K562 (cell line): Measurements from ENCODE around the gene LLGL1. TPM values are rescaled to one million over a fixed set of nuclear protein-coding genes. Genes with fewer than 3 reads are reported as not detected.

Experiments
- CSDE1 ChIP-seq, 2 experiments: fragments of 450-650 bp; IDR thresholded peaks; 2 replicates each; pipeline ENCODE4 v1.6.1; 2016; ENCODE audit warnings: mild to moderate bottlenecking in 1 of 2
- FOSL1 ChIP-seq: fragments of 200-800 bp; sonication (Bioruptor generic); conservative IDR thresholded peaks from 2 replicates; pipeline ENCODE4 v1.6.1; 2016; ENCODE audit warnings: missing genetic modification characterization, missing compliant biosample characterization
- KAT7 ChIP-seq: sonication (generic); formaldehyde crosslinking; IDR thresholded peaks from 2 replicates; pipeline ENCODE4 v1.8.0; 2022; ENCODE audit warnings: missing genetic modification reagents, mild to moderate bottlenecking, borderline replicate concordance
- KLF13 ChIP-seq: fragments of 450-650 bp; IDR thresholded peaks from 2 replicates; pipeline ENCODE4 v1.6.1; 2016; ENCODE audit warnings: missing genetic modification characterization, low read depth, mild to moderate bottlenecking, missing compliant biosample characterization, moderate library complexity, borderline replicate concordance
- SIX5 ChIP-seq, 2 experiments: IDR thresholded peaks; 2 replicates each; pipeline ENCODE4 v1.6.1; 2011; ENCODE audit warnings: low read length in 2 of 2, borderline replicate concordance in 1 of 2, low read depth in 1 of 2, mild to moderate bottlenecking in 1 of 2, moderate library complexity in 1 of 2; ENCODE audit not compliant: insufficient read depth in 1 of 2
- TEAD2 ChIP-seq: fragments of 450-650 bp; IDR thresholded peaks from 2 replicates; pipeline ENCODE4 v1.6.1; 2016; ENCODE audit warnings: missing genetic modification characterization, control low read depth, missing compliant biosample characterization
- ZNF41 ChIP-seq: fragments of 250-450 bp; sonication (Bioruptor Pico); conservative IDR thresholded peaks from 2 replicates; pipeline ENCODE4 v1.4.0; 2020; ENCODE audit warnings: mild to moderate bottlenecking
- ZNF668 ChIP-seq: fragments of 250-450 bp; sonication (Bioruptor Pico); IDR thresholded peaks from 2 replicates; pipeline ENCODE4 v1.8.0; 2022; ENCODE audit warnings: mild to moderate bottlenecking, inconsistent platforms
- ZNF695 ChIP-seq: fragments of 450-650 bp; formaldehyde crosslinking; IDR thresholded peaks from 2 replicates; pipeline ENCODE4 v1.4.0; 2020; ENCODE audit warnings: mild to moderate bottlenecking, moderate library complexity
- polyA plus RNA-seq, 8 experiments: library from polyadenylated mRNA; depleted of rRNA in 4 of 8; stranded (reverse) in 5 of 8; unstranded in 3 of 8; fragments of >200 nt; fragmentation: Nextera tagmentation in 2 of 8; fragmentation: Illumina TruSeq in 1 of 8; extraction: Ambion mirVana in 2 of 8; extraction: Trizol in 1 of 8; gene quantifications; 2 replicates each; pipeline versions ENCODE4 v1.2.1 to v1.2.3, GENCODE V29; 2011 to 2014; ENCODE audit warnings: inconsistent platforms in 1 of 8, missing spikeins in 1 of 8
- total RNA-seq, 7 experiments: library from RNA; depleted of rRNA in 6 of 7; stranded (reverse); fragments of >200 nt in 6 of 7; fragmentation: Illumina TruSeq in 2 of 7; extraction: Trizol in 2 of 7; gene quantifications; 2 replicates each; pipeline versions ENCODE4 v1.2.1 to v1.2.3, GENCODE V29; 2011 to 2021; ENCODE audit warnings: low replicate concordance in 1 of 7
- TF ChIP-seq, protein P1 (sequence below): sonication (generic); formaldehyde crosslinking; IDR thresholded peaks from 2 replicates; pipeline ENCODE4 v1.8.1; 2023; ENCODE audit warnings: mild to moderate bottlenecking, missing genetic modification reagents
- TF ChIP-seq, protein P2 (sequence below): sonication (generic); formaldehyde crosslinking; IDR thresholded peaks from 2 replicates; pipeline ENCODE4 v1.8.1; 2023; ENCODE audit warnings: mild to moderate bottlenecking, missing genetic modification reagents
- TF ChIP-seq, protein P3 (sequence below): fragments of 450-650 bp; IDR thresholded peaks from 2 replicates; pipeline ENCODE4 v1.6.1; 2016; ENCODE audit warnings: mild to moderate bottlenecking, moderate library complexity

LLGL1 gene
- total and polyA plus RNA-seq, 9 of the 15 experiments (the other 6 are each of a cell fraction or from before 2014, with no cell fraction given) = 0.11 to 12.9 (median 5.3) TPM; not detected in 1

DNA sequence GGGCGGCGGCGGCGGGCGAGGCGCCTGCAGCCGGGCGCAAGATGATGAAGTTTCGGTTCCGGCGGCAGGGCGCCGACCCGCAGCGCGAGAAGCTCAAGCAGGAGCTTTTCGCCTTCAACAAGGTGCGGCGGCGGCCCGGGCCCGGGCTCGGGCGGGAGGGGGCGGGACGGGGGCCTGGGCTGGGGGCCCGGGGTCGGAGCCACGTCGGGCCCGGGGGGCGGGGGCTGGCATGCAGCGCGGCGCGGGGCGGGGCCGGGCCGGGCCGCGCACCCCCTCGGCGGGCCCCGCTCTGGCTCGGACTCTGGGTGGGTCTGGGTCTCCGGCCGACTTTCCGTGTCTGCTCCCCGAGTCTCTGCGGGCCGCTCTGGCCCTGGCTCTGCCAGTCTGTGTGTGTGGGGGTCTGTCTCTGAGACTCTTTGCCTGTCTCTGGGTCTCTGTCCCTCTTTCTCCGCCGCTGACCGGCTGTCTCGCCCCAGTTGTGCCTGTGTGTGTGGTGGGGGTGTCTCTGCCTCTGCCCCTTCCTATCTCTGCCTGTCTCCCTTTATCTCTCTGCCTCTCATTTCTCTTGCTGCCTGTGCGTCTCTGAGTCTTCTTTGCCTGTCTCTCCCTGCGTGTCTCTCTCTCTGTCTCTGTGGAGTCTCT, 328 bp downstream of the LLGL1 start (continued):
- TF ChIP-seq CSDE1 (IDR thresholded peaks at IDR 0.05) = no peak
- no peak for TF ChIP-seq TEAD2 (tag)
- TF ChIP-seq KAT7 (CRISPR knock-in tag) = no peak
- no peak for TF ChIP-seq ZNF41 (CRISPR knock-in tag)
- TF ChIP-seq, protein P1, sequence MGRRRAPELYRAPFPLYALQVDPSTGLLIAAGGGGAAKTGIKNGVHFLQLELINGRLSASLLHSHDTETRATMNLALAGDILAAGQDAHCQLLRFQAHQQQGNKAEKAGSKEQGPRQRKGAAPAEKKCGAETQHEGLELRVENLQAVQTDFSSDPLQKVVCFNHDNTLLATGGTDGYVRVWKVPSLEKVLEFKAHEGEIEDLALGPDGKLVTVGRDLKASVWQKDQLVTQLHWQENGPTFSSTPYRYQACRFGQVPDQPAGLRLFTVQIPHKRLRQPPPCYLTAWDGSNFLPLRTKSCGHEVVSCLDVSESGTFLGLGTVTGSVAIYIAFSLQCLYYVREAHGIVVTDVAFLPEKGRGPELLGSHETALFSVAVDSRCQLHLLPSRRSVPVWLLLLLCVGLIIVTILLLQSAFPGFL = no peak
- TF ChIP-seq, protein P2, sequence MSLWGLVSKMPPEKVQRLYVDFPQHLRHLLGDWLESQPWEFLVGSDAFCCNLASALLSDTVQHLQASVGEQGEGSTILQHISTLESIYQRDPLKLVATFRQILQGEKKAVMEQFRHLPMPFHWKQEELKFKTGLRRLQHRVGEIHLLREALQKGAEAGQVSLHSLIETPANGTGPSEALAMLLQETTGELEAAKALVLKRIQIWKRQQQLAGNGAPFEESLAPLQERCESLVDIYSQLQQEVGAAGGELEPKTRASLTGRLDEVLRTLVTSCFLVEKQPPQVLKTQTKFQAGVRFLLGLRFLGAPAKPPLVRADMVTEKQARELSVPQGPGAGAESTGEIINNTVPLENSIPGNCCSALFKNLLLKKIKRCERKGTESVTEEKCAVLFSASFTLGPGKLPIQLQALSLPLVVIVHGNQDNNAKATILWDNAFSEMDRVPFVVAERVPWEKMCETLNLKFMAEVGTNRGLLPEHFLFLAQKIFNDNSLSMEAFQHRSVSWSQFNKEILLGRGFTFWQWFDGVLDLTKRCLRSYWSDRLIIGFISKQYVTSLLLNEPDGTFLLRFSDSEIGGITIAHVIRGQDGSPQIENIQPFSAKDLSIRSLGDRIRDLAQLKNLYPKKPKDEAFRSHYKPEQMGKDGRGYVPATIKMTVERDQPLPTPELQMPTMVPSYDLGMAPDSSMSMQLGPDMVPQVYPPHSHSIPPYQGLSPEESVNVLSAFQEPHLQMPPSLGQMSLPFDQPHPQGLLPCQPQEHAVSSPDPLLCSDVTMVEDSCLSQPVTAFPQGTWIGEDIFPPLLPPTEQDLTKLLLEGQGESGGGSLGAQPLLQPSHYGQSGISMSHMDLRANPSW (CRISPR knock-in tag) = no peak
- no peak for TF ChIP-seq ZNF695 (CRISPR knock-in tag)
- TF ChIP-seq SIX5 (IDR thresholded peaks at IDR 0.05; ENCODE audit: borderline replicate concordance in 1 of 2, insufficient read depth in 1 of 2, low read depth in 1 of 2, low read length in 2 of 2) = no peak
- TF ChIP-seq FOSL1 = 0 out of 2 replicates have a peak, but pooled peaks have one; percentile 24
- no peak for TF ChIP-seq ZNF668
- TF ChIP-seq, protein P3, sequence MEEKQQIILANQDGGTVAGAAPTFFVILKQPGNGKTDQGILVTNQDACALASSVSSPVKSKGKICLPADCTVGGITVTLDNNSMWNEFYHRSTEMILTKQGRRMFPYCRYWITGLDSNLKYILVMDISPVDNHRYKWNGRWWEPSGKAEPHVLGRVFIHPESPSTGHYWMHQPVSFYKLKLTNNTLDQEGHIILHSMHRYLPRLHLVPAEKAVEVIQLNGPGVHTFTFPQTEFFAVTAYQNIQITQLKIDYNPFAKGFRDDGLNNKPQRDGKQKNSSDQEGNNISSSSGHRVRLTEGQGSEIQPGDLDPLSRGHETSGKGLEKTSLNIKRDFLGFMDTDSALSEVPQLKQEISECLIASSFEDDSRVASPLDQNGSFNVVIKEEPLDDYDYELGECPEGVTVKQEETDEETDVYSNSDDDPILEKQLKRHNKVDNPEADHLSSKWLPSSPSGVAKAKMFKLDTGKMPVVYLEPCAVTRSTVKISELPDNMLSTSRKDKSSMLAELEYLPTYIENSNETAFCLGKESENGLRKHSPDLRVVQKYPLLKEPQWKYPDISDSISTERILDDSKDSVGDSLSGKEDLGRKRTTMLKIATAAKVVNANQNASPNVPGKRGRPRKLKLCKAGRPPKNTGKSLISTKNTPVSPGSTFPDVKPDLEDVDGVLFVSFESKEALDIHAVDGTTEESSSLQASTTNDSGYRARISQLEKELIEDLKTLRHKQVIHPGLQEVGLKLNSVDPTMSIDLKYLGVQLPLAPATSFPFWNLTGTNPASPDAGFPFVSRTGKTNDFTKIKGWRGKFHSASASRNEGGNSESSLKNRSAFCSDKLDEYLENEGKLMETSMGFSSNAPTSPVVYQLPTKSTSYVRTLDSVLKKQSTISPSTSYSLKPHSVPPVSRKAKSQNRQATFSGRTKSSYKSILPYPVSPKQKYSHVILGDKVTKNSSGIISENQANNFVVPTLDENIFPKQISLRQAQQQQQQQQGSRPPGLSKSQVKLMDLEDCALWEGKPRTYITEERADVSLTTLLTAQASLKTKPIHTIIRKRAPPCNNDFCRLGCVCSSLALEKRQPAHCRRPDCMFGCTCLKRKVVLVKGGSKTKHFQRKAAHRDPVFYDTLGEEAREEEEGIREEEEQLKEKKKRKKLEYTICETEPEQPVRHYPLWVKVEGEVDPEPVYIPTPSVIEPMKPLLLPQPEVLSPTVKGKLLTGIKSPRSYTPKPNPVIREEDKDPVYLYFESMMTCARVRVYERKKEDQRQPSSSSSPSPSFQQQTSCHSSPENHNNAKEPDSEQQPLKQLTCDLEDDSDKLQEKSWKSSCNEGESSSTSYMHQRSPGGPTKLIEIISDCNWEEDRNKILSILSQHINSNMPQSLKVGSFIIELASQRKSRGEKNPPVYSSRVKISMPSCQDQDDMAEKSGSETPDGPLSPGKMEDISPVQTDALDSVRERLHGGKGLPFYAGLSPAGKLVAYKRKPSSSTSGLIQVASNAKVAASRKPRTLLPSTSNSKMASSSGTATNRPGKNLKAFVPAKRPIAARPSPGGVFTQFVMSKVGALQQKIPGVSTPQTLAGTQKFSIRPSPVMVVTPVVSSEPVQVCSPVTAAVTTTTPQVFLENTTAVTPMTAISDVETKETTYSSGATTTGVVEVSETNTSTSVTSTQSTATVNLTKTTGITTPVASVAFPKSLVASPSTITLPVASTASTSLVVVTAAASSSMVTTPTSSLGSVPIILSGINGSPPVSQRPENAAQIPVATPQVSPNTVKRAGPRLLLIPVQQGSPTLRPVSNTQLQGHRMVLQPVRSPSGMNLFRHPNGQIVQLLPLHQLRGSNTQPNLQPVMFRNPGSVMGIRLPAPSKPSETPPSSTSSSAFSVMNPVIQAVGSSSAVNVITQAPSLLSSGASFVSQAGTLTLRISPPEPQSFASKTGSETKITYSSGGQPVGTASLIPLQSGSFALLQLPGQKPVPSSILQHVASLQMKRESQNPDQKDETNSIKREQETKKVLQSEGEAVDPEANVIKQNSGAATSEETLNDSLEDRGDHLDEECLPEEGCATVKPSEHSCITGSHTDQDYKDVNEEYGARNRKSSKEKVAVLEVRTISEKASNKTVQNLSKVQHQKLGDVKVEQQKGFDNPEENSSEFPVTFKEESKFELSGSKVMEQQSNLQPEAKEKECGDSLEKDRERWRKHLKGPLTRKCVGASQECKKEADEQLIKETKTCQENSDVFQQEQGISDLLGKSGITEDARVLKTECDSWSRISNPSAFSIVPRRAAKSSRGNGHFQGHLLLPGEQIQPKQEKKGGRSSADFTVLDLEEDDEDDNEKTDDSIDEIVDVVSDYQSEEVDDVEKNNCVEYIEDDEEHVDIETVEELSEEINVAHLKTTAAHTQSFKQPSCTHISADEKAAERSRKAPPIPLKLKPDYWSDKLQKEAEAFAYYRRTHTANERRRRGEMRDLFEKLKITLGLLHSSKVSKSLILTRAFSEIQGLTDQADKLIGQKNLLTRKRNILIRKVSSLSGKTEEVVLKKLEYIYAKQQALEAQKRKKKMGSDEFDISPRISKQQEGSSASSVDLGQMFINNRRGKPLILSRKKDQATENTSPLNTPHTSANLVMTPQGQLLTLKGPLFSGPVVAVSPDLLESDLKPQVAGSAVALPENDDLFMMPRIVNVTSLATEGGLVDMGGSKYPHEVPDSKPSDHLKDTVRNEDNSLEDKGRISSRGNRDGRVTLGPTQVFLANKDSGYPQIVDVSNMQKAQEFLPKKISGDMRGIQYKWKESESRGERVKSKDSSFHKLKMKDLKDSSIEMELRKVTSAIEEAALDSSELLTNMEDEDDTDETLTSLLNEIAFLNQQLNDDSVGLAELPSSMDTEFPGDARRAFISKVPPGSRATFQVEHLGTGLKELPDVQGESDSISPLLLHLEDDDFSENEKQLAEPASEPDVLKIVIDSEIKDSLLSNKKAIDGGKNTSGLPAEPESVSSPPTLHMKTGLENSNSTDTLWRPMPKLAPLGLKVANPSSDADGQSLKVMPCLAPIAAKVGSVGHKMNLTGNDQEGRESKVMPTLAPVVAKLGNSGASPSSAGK = no peak
- TF ChIP-seq KLF13 (tag) = no peak
